Astrocyte of the hippocampus (primary cell): ENCODE results near the gene NFASC.

ENCODE experiments used
- DNase-seq: peaks from one replicate; pipeline ENCODE4 v3.0.0; 2011; ENCODE audit warnings: low read depth, low spot score

The NFASC gene

DNA sequence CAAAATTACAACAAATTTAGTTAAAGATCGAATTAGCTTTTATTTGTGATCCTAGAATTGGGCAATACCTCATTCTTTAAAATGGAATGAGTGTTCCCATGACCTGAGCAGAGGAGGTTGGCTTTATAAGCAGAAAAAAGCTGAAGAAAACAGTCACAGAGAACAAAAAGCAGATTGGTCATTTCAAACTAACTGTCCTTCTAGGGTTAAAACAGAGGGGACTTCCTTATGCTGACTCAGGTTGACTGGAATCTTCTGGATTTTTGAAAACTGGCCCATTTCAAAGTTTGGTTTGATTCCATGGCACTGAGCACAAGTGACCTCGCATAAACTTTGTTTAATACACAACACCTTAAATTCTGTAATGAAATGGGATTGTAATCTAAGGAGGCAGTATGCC is 17.6 kb downstream of the NFASC start:
- peak; percentile 74 for DNase-seq

DNA sequence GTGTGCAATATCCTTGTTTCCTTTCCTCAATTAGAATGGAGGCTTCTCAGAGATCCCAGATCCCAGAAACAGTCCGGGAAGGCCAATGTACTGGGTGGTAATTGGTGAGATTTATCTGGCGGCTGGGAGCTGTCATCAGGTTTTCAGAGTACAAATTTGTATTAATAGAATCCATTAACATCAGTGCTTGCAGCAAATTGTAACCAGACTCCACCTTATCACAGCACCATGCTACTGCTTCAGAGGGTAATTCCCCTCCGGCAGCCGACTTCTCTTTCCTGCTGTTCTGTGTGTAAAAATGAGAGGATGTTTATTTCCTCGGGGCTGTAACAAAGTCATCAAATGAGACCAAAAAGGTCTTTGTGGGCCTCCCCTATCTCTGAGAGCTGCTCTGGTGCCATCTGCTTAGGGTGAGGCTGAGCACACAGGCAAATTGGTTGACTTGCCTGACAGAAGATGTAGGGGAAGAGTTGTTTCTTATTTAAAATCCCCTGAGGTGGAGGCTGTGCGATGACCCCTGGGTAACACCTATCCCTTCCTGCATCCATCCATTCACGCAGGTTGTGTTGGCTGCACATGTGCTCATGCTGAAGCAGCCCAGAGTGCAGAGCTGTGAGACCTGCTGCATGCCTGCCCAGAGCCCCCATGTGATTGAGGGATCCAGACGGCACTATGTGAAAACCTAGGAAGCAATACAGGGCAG is 19.2 kb downstream of the NFASC start:
- DNase-seq: no peak

DNA sequence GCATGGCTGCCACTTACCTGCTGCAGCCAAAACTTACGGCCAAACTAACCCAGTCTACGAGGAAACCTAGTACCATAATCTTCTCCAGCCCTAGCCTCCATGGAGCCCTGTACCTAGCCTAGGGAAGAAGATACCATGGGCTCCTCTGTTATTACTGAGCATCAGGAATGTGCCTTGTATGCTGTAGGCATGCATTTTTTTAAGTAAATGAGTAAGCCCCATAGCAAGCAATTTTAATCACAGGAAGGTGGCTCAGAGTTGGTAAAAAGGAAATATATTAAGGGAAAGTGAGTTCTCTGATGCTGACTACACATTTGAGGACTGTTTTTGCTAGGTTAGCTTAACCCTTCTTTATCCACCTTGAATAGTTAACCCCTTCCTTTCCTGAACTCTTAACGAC is 21.2 kb downstream of the NFASC start:
- peak; percentile 31 for DNase-seq

DNA sequence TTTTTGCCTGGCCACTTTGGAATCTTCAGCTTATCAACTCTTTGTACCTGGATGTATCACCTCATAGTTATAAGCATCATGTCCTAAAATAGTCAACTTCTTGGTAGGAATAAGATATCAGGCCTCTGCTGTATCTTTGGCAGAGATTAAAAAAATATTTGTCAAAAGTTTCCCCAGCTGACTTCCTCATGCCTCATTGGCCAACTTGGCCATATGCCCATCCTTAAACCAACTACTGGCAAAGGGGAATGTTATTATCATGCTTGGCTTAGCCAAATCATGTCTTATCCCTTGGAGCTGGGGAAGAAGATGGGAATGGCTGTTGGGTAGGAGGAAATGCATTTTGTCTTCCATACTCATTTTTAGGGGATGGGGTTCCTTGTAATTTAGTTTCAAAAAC is 23.4 kb downstream of the NFASC start:
- peak; percentile 72 for DNase-seq

DNA sequence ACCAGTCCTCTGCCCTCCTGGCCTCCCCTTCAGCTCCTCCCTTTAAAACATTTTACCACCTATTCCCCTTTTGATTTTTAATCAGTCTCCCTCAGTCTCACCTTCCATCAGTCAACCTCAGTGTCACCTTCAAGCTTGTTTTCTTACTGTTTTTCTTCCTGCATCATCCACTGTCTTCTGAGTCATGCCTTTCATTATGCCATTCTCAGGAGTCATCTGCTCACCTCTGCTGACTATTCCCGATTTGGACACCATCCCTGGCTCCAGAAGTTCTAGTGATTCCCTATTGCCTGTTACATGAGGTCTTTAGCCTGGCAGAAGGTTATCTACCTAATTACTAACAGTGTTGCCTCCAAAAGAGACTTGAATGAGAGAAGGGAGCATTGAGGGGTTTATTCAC is 23.9 kb downstream of the NFASC start:
- DNase-seq: no peak

DNA sequence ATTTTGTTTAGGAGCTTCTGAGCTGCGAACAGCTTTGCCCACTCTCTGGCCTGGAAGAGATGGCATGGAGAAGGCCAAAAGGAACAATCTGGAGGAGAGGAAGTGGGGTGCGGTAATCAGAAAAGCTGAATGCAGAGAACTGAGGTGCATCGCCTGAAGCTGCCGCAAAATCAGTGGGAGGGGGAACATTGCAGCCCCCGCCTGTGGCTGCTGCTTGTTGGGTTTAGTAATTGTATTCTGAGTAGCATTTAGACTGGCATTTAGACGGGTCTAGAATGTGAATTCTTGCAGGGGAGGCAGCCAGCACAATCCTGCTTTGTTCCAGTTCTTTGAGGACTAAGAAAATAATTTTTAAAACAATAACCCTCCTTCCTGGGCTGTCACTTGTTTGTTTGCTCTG is 25.4 kb downstream of the NFASC start:
- DNase-seq: no peak

DNA sequence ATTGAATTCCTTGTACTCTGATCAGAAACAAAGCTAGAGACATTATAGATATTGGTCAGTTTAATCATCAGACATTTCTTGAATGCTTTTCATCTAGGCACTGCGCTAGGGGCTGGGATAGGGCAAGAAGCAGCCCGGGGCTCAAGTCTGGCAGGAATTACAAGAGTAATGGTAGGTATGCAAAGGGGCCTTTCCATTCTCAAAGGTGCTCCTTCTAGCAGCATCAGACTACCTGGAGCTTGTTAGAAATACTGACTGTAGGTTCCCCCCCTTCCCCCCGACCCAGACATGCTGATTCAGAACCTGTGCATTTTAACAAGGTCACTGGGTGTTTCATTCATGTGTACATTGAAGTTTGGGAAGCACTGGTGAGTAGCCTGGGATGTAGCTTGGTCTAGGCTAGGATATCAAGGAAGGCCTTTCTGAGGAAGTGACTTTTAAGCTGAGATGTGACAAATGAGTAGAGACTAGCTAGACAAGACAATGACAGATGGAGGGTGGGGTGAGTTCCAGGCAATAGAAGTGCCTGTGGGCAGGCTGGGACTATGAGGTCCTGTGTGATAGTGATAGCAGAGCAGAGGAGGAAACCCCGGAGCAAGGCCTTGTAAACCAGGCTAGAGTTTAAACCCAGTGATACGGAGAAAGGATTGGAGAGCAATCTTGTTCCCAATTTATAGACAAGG is 26.3 kb downstream of the NFASC start:
- DNase-seq: no peak

DNA sequence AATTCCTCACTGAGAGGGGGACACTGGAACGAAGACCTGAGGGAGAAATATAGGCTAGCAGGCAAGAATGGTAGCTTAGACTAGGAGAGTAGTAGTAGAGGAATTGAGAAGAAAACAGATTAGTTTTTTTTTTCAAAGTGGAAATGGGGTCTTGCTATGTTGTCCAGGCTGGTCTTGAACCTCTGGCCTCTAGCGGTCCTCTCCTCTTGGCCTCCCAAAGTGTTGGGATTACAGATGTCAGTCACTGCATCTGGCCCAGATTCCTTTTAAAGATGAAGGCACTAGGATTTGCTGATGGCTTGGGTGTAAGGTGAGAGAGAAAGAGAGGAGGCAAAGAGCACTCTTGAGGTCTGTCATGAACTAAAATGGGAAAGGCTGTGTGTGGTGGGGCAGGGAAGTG is 30.1 kb downstream of the NFASC start:
- DNase-seq: no peak

DNA sequence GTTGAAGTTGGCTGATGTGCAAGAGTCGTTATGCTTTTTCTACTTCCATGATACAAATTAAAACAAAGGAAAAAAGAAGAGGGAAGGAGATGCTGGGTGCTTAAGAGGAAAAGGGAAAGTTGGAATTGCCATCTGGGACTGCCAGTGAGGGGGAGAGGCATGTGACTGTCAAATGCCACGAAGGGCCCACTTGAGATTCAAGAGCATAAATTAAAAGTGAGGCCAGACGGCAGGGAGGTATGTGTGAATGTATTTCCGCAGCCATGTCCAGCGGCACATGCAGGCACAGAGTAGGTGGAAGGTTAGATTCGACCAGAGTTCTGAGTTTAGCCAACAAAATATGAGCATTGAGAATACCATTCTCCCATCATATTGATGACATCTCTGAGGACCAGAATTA is 32.0 kb downstream of the NFASC start:
- DNase-seq: no peak

DNA sequence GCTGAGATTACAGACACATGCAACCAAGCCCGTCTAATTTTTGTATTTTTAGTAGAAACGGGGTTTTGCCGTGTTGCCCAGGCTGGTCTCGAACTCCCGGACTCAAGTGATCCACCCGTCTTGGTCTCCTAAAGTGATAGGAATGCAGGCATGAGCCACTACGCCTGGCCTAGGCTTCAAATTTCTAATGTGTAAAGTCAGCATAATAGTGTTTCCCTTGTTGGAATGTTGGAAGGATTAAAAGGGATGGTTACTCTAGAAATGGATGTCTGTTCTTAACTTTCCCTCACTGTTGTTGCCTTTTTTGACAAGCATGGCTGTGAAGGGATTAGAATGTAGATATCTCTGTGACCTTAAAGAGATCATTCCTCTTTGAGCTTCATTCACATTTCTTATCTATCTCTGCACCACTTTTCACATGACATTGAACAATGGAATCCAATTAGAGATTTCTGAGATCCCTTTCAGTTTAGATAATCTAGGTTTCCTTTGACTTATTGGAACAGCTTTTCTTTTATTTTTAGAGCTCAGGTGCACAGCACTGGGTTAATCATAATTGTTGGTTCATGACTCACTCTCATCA is 33.7 kb downstream of the NFASC start:
- no peak for DNase-seq

DNA sequence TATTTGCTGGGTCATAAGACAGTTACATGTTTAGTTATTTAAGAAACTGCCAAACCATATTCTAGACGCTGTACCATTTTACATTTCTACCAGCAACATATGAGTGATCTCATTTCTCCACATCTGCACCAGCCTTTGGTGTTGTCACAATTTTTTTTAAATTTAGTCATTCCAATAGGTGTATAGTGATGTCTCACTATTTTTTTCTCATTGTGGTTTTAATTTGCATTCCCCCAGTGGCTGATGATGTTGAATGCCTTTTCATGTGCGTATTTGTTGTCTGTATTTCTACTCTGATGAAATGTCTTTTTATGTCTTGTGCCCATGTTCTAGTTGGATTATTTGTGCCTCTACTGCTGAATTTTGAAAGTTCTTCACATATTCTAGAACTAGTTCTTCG is 38.4 kb downstream of the NFASC start:
- DNase-seq: peak; percentile 34

DNA sequence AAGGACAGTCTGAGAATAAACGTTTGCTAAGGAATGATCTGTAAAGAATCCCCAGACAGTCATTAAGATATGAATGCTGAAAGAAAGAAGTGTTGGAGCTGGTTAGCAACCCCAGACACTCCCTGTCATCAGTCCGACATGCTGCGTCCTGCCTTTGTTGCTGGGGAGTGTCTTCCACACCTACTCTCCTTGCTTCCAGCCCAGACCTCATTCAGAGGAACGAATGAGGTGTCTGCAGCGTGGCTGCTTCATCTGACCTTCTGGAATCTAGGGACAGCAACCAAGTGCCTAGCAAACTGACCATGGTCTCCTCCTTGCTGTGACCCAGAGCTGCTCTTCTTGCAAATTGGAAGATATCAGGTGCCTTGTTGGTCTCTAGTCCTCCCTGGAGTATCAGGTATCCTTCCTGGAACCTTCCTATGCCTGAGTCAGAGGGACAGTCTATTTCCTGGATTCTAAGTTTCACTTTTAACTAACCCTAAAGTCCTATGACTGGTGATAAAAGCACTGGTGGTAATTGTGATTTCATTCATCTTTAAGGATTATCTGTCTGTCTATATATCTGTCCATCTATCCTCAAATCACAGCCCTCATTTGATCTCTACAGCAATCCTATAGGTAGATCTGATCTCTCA is 45.3 kb downstream of the NFASC start:
- no peak for DNase-seq

DNA sequence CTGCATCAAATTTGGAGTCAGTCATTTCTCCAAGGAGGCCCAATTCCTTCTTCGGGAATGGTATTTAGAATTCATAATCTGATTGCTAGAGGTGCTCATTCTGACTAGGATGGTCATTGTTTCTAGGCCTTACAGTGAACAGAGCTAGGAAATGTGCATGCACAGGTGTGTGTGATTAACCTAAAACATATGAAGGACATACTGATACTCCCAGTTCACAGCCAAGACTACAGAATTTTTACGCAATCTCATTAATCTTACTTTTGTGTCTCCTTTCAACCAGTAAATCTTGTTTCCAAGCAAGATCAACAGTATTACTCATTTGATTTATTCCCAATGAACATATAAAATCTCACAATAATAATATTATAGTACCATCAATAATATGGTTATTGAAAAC is 47.1 kb downstream of the NFASC start:
- DNase-seq: no peak

DNA sequence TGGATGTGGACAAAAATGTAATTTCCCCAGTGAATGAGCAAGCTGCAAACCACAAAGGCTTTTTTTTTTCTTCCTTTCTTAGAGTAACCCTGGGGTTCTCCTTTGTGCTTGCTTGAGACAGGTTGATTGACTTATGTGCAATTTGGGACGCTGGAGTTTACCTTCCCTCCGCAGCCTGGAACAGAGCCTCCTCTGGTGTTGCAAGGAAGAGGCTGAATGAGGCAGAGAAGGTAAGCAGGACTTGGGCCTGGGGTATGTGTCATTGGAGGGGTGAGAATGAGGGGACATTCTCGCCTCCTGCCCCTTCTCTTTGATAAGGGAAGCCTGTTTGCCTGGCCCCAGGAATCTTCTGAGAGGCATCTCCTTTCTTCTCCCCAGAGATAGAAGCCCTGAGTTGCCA is 49.8 kb downstream of the NFASC start:
- peak; percentile 29 for DNase-seq

DNA sequence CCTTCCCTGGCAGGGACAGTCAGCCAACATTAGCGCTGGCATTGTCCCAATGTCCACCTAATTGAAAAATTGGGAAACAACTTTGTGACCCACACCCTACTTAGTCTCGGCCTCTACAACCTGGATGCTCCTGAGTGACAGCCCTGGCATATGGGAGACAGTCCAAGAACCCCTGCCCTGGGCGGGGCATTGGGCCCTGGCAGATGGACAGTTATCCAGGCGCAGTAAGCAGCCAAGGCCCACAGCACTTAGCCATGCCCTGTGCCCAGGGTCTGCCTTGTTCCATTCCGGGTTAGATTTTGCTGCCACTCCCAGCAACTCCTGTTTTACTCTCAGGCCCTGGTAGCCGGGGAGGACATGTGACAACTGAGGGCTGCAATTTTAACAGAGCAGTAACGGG is 50.3 kb downstream of the NFASC start:
- no peak for DNase-seq

DNA sequence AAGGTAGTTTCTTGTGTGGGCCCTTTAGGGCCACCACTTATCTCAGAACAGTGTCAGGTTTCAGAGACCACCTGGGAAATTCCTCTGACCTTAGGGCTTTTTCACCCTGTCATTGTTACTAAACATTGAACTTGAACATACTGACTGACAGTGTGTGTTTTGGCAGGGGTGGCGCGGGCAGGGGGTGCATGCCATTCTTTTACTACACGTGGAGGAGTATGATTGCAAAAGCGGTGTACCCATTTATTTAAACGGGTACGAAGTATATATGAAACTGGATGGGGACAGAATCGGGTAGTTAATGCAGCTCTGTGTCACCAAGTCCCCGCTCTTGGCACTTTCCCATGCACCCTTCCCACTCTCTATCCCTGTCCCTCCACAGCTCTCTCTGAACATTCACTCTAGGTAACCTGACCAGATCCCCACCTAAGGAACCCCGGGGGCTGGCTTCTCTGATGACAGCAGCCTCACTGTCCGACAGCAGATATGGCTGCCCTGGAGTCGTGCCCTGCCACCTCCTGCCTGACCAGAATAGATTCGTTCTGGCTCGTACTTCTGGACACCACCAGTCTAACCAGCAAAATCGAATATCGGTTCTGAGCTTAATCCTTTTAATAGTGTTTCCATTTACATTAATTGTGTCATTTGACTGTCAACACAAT is 51.3 kb downstream of the NFASC start:
- no peak for DNase-seq

DNA sequence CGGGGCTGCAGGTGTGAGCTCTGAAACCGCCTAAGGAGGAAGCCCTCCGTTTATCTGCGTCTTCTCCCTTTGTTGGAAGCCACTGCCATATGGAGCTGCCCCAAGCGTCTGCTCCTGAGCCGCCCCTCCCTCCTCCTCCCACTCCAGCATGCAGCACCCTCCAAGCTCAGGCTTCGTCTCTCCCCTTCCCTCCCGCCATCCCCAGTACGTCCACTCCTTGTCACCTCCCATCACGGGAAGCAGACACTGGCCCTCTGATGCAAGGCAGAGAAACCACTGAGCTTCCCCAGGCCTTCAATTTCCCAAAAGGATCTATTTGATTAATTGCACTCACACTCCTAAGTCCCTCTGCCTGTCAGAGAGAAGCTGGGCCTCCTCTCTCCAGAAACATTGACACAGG is 52.5 kb downstream of the NFASC start:
- DNase-seq: no peak

DNA sequence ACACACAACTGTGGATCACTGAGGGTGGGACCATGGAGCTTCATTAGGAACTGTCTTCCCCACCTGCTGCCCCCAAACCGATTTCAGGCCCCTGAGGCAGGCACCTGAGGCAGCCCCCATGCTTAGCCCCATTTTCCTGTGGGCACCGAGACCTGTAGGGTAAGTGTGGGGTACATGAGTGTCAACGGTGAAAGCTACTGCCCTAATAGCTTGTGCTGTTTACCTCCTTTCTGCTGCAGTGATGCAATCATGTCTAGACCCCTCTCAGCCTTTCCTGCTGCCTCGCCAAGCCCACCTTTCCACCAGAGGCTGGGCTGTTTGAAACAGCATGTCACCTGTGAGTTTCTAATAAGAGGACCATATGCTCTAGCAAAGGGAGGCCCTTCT is 53.0 kb downstream of the NFASC start:
- DNase-seq: no peak

DNA sequence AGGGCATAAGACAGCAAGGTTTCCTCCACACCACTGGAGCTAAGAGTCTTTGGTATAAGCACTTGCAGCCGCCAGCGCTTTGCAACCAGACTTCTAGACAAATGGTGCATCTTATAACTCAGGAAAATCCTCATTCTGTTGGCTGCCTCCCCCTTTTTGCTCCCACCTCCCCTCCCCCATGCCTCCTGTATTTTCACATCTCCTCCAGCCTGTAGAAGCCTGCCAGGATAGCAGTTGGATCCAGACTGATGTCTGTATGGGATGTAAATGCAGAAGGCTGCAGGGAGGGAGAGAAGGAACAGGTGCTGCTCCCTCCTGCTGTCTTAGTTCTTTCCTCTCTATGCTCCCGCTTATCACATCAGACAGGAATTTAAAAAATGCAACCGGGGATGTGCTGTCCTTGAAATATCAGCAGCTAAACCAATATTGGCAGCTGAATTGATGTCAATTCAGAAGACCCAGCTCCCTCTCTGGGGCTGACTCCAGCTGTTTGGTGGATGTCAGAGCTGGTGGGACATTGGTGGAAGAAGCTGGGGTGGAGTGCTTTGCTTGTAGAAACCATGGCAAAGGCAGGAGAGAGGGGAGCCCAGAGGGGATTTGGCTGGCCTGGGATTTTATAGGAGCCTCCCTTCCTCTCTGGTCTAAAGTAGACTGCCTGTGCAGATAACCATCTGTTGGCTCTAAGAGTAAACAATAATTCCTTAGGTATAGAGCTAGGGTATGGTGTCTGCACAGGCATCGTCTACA is 53.5 kb downstream of the NFASC start:
- peak; percentile 33 for DNase-seq

DNA sequence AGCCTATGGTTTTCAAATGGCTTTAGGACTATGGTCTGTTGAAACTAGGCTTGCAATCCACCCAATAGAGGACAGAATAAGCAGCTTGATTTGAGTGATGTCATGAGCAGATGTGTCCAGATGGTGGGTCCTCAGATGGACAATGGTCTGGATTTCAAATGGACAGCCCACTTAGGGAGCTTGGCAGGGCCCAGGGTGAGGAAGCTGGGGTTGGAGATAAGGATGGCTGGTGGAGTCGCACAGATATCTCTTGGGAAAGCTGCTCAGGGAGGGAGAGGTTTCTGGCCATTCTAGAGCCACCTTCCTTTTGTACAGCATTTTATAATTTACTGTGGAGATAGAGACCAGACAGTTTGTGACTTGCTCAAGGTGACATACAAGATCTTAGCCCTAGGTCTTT is 55.0 kb downstream of the NFASC start:
- no peak for DNase-seq
